ENCODE measurements around the gene TENM4.
"Not testable (repeated sequence)": the region's sequence is repeated elsewhere in the genome, so short reads cannot be mapped to it uniquely, and the experiment has no call there.

The TENM4 gene

GRCh38 chr11:78985663-78986062, 455.2 kb downstream of the TENM4 start:
- H3K4me3 ChIP-seq (ENCODE audit: control insufficient read depth, low read depth, low read length): no peak overlapping the region
- TF ChIP-seq, protein P1, sequence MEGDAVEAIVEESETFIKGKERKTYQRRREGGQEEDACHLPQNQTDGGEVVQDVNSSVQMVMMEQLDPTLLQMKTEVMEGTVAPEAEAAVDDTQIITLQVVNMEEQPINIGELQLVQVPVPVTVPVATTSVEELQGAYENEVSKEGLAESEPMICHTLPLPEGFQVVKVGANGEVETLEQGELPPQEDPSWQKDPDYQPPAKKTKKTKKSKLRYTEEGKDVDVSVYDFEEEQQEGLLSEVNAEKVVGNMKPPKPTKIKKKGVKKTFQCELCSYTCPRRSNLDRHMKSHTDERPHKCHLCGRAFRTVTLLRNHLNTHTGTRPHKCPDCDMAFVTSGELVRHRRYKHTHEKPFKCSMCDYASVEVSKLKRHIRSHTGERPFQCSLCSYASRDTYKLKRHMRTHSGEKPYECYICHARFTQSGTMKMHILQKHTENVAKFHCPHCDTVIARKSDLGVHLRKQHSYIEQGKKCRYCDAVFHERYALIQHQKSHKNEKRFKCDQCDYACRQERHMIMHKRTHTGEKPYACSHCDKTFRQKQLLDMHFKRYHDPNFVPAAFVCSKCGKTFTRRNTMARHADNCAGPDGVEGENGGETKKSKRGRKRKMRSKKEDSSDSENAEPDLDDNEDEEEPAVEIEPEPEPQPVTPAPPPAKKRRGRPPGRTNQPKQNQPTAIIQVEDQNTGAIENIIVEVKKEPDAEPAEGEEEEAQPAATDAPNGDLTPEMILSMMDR (IDR thresholded peaks at IDR 0.05; ENCODE audit: control insufficient read depth, insufficient read depth, low read depth, low read length, missing control alignments): no peak
- DNase-seq (ENCODE audit: low read depth): no peak

- H3K4me3 ChIP-seq (ENCODE audit: control insufficient read depth, low read depth, low read length): no peak overlapping the region
- no peak for DNase-seq (ENCODE audit: low read depth)
- TF ChIP-seq, protein P1 (IDR thresholded peaks at IDR 0.05; ENCODE audit: control insufficient read depth, insufficient read depth, low read depth, low read length, missing control alignments): no peak
These were observed 458.4 kb downstream of the TENM4 start for GRCh38 chr11:78982473-78982872.

- TF ChIP-seq, protein P1 (IDR thresholded peaks at IDR 0.05; ENCODE audit: control insufficient read depth, insufficient read depth, low read depth, low read length, missing control alignments): no peak
- H3K4me3 ChIP-seq (ENCODE audit: control insufficient read depth, low read depth, low read length): no peak overlapping the region
- no peak for DNase-seq (ENCODE audit: low read depth)
These were observed 459.7 kb downstream of the TENM4 start for GRCh38 chr11:78981153-78981552.

- TF ChIP-seq, protein P1 (IDR thresholded peaks at IDR 0.05; ENCODE audit: control insufficient read depth, insufficient read depth, low read depth, low read length, missing control alignments): no peak
- no peak overlapping the region for H3K4me3 ChIP-seq (ENCODE audit: control insufficient read depth, low read depth, low read length)
- no peak for DNase-seq (ENCODE audit: low read depth)
These were observed 462.0 kb downstream of the TENM4 start for GRCh38 chr11:78978831-78979230.

GRCh38 chr11:78977848-78978247, 463.0 kb downstream of the TENM4 start:
- not testable (repeated sequence) for H3K4me3 ChIP-seq (ENCODE audit: control insufficient read depth, low read depth, low read length); DNase-seq (ENCODE audit: low read depth)

GRCh38 chr11:78977009-78977408, 463.8 kb downstream of the TENM4 start:
- TF ChIP-seq, protein P1 (IDR thresholded peaks at IDR 0.05; ENCODE audit: control insufficient read depth, insufficient read depth, low read depth, low read length, missing control alignments): no peak
- H3K4me3 ChIP-seq (ENCODE audit: control insufficient read depth, low read depth, low read length): no peak overlapping the region
- DNase-seq (ENCODE audit: low read depth): no peak

DNA sequence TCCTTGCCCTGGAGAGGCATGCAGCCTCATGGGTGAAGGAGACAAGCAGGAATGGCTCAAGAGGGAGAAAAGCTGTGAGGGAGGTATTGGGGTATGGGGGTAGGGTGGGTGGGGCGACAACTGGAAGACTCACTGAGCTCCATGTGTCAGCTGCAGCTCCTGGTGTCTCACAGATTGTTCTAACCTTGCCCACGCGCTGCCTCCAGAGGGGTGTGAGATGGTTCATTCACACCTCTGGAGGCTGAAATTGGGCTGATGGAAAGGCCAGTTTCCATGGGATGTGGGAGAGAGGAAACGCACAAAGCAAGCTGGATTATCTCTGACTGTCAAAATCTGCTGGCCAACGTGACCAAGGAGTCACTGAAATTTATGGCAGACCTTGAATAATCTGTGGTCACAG, 465.7 kb downstream of the TENM4 start:
- DNase-seq (ENCODE audit: low read depth): no peak
- H3K4me3 ChIP-seq (ENCODE audit: control insufficient read depth, low read depth, low read length): no peak overlapping the region
- TF ChIP-seq, protein P1 (IDR thresholded peaks at IDR 0.05; ENCODE audit: control insufficient read depth, insufficient read depth, low read depth, low read length, missing control alignments): no peak
